GM12875 (cell line): ENCODE data around the gene PRDM2.

Experiments
- H3K4me3 ChIP-seq: one replicate; pipeline ENCODE4 v1.5.1; 2011; ENCODE audit warnings: low read depth, low read length, control low read depth
- TF ChIP-seq, protein P1 (sequence below): IDR thresholded peaks from 2 replicates; pipeline ENCODE4 v1.5.1; 2011; ENCODE audit warnings: low read depth, mild to moderate bottlenecking, control low read depth, inconsistent platforms, low read length, moderate library complexity, borderline replicate concordance; ENCODE audit not compliant: insufficient read depth

PRDM2 gene

DNA sequence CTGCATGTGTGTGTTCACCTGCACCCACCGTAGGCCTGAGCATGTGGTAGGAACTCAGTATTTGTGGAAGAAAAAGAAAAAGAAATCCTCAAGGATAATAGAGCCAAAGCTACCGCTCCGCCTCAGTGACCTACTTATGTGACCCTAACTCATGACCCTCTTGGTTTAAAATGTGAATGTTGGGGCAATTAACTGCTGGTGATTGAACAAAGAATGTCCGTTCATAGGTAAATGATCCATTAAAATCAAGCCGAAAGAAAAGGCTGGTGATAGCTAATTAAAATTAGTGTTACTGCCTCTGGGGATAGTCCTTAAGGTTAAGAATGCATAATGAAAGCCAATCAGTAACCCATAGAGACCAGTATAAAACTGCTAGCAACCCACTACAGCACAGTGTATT is 98.1 kb downstream of the PRDM2 start:
- H3K4me3 ChIP-seq: no peak overlapping the region
- TF ChIP-seq, protein P1, sequence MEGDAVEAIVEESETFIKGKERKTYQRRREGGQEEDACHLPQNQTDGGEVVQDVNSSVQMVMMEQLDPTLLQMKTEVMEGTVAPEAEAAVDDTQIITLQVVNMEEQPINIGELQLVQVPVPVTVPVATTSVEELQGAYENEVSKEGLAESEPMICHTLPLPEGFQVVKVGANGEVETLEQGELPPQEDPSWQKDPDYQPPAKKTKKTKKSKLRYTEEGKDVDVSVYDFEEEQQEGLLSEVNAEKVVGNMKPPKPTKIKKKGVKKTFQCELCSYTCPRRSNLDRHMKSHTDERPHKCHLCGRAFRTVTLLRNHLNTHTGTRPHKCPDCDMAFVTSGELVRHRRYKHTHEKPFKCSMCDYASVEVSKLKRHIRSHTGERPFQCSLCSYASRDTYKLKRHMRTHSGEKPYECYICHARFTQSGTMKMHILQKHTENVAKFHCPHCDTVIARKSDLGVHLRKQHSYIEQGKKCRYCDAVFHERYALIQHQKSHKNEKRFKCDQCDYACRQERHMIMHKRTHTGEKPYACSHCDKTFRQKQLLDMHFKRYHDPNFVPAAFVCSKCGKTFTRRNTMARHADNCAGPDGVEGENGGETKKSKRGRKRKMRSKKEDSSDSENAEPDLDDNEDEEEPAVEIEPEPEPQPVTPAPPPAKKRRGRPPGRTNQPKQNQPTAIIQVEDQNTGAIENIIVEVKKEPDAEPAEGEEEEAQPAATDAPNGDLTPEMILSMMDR: no peak

DNA sequence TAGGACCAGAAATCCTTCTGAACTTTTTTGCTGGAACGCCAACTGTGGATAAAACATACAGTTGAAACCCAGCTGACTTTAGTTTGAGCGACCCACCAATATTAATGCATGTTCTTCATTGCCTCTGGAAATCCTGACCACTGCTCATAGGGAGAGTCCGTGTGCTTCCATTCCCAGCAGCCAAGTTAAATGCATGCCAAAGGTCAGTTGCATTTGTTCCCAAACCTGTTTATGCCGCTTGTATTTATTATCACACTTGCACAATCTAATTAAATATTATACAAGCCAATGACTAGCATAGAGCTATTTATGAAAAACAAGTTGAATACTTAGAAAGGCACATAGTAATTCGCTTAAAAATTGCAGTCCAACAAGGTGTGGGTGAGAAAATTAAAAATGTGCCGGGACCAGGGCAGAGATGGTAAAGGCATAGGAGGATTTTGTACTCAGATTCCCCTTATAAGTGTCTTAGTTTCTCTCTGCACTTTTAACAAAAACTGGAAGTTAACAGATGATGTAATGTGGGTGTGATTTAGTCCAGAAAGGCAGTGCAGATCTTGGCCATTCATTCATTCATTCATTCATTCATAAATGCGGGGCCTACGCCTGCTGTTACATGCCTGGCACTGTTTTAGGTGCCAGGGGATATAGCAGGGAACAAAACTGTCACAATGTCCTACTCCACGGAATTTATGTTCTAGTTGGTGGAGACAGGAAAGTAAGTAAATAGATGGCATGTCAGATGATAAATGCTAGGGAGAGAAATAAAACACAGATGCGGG is 99.7 kb downstream of the PRDM2 start:
- TF ChIP-seq, protein P1: no peak

DNA sequence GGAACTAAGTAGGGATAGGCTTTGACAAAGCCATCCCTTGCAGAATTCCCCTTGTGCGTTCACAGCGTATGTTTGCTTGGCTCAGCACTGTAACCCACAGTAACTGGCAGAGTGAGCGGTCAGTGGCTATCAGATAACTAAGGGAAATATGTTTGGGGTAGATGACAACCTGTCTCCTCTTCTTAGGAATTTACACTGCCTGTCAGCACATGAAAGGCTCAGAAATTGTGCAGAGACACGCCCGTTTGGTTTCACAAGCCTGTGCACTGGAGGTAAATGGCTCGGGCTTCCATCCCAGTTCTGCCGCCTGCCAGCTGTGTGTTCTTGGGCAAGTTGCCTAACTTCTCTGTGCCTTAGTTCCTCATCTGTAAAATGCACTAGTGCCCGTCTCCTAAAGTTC is 101.2 kb downstream of the PRDM2 start:
- TF ChIP-seq, protein P1: no peak
- H3K4me3 ChIP-seq: no peak overlapping the region

More for the DNA sequence above, 99.7 kb downstream of the PRDM2 start:
- no peak overlapping the region for H3K4me3 ChIP-seq

DNA sequence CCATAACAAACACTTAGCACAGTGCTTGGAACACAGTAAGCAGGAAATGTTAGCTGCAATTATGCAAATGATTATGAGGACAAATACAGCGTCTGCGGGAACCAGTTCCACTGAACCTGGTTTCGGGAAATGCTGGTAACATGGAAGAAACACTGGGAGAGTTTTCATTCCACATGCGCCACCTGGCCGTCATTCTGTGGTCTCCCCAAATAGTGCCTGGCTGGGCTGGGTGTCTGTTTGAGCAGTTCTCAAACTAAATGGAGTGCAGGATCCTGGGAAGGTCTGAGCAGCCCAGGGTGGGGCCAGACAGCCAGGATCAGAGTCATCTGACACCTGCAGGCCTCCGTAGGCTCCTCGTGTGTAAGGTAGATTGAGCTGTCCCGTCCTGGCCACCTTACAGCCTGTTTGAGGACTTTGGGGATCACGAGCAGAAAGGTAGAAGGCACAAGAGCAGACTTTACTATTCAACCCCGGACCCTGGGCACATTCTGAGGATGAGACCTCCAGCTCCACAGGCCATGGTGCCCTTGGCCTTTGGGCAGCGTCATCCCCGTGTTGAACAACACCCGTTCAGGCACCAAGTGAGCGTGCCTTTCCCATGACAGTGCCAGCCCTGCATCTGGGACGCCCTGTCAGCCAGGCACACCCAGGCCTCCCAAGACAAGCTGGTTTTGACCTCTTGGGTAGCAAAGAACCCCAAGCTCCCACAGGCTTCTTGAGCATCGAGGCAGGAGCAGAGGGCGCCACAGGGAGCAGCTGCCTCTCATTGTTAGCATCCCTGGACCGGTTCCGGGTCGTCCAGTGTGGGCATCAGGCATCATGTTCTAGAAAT is 101.9 kb downstream of the PRDM2 start:
- TF ChIP-seq, protein P1: no peak
- no peak overlapping the region for H3K4me3 ChIP-seq

- H3K4me3 ChIP-seq: no peak overlapping the region
- TF ChIP-seq, protein P1: no peak
Measured at GRCh38 chr1:13802782-13803545, 103.0 kb downstream of the PRDM2 start.

GRCh38 chr1:13803546-13804239 is 103.7 kb downstream of the PRDM2 start:
- TF ChIP-seq, protein P1: no peak
- H3K4me3 ChIP-seq: no peak overlapping the region
